Stimulated activated naive B cell treated with anti-CD40 and anti-IgM and Interleukin-4, amounts not matched to agents 10 μg/mL and 1 μg/mL and 100 μg/mL, for 72 hours (primary cell): Measurements from ENCODE around the gene SMIM3.
"Not testable (repeated sequence)": the region's sequence is repeated elsewhere in the genome, so short reads cannot be mapped to it uniquely, and the experiment has no call there.

ENCODE experiments used
- ATAC-seq, 2 donors: fragments of 150-1000 bp; cut with Tn5 transposase; replicated peaks; 2 replicates each; pipeline ENCODE4 v1.10.0; 2021; ENCODE audit warnings: moderate library complexity in 1 of 2
- DNase-seq: peaks from one replicate; pipeline ENCODE4 v3.0.0; 2021
- H3K27ac Mint-ChIP-seq: one replicate; pipeline ENCODE4 v1.8.0; 2022; ENCODE audit warnings: mild to moderate bottlenecking, mixed read lengths
- H3K27me3 Mint-ChIP-seq, 2 donors: one replicate each; pipeline ENCODE4 v1.8.0; 2022; ENCODE audit warnings: mixed read lengths in 2 of 2
- H3K36me3 Mint-ChIP-seq, 2 donors: one replicate each; pipeline ENCODE4 v1.8.0; 2022; ENCODE audit warnings: mixed read lengths in 2 of 2, mild to moderate bottlenecking in 1 of 2
- H3K4me1 Mint-ChIP-seq, 2 donors: one replicate each; pipeline ENCODE4 v1.8.0; 2022; ENCODE audit warnings: mixed read lengths in 2 of 2, mild to moderate bottlenecking in 1 of 2
- H3K4me3 Mint-ChIP-seq, 2 donors: one replicate each; pipeline ENCODE4 v1.8.0; 2022; ENCODE audit warnings: mild to moderate bottlenecking in 2 of 2, mixed read lengths in 2 of 2, moderate library complexity in 1 of 2
- H3K9me3 Mint-ChIP-seq, 2 donors: one replicate each; pipeline ENCODE4 v1.8.0; 2022; ENCODE audit warnings: mixed read lengths in 2 of 2, mild to moderate bottlenecking in 1 of 2

The SMIM3 gene

GRCh38 chr5:150778517-150779396 lies at the start of gene SMIM3:
Gene SMIM3, plus strand, starts transcription at chr5:150778757. Its CDS starts 16,684 bp downstream, at chr5:150795441.
- DNase-seq, result no peak
- Mint-ChIP-seq H3K4me3 (peak within 1 kb of the TSS; percentile 85 to 96), H3K27ac (peak within 1 kb of the TSS; percentile 96), H3K4me1 (peaks cover 41 to 59% of the 10 kb centered on the region in 2 donors), H3K27me3 (peaks cover 33 to 42% of the 10 kb centered on the region in 2 donors), H3K9me3 (no peaks in the 10 kb centered on the region), H3K36me3 (peaks cover 21 to 37% of the 10 kb centered on the region in 2 donors)
- ATAC-seq, result peak; percentile 19 to 31

- DNase-seq (no peak), ATAC-seq (no peak)
- no peak overlapping the region for H3K4me3 Mint-ChIP-seq
- H3K4me1 Mint-ChIP-seq, result peaks cover 4 to 10% of the 10 kb centered on the region in 2 donors
- peaks cover 0 to 5% of the 10 kb centered on the region in 2 donors for H3K9me3 Mint-ChIP-seq
- H3K27ac Mint-ChIP-seq, result no peak overlapping the region
- H3K36me3 Mint-ChIP-seq, result peaks cover 37 to 57% of the 10 kb centered on the region in 2 donors
- no peaks in the 10 kb centered on the region for H3K27me3 Mint-ChIP-seq
Observed at GRCh38 chr5:150729859-150730258, 48.7 kb upstream of the SMIM3 start.

- H3K27me3 Mint-ChIP-seq, result no peaks in the 10 kb centered on the region
- DNase-seq (no peak), ATAC-seq (no peak)
- no peak overlapping the region for H3K27ac Mint-ChIP-seq
- H3K4me1 Mint-ChIP-seq, result peaks cover 11 to 17% of the 10 kb centered on the region in 2 donors
- H3K9me3 Mint-ChIP-seq, result peaks cover 3 to 11% of the 10 kb centered on the region in 2 donors
- no peak overlapping the region for H3K4me3 Mint-ChIP-seq
- H3K36me3 Mint-ChIP-seq, result peaks cover 55 to 73% of the 10 kb centered on the region in 2 donors
Observed at GRCh38 chr5:150731669-150732242, 46.8 kb upstream of the SMIM3 start.

- Mint-ChIP-seq H3K9me3 (peaks cover 12 to 18% of the 10 kb centered on the region in 2 donors), H3K27ac (peak overlapping the region; percentile 48), H3K4me1 (peaks cover 28 to 42% of the 10 kb centered on the region in 2 donors), H3K27me3 (no peaks in the 10 kb centered on the region), H3K4me3 (no peak overlapping the region), H3K36me3 (peaks cover 74 to 89% of the 10 kb centered on the region in 2 donors)
- DNase-seq (no peak), ATAC-seq (peak in 1 of 2 donors; percentile 62)
Observed at GRCh38 chr5:150734579-150735384, 43.8 kb upstream of the SMIM3 start.

- Mint-ChIP-seq H3K36me3 (peaks cover 79 to 91% of the 10 kb centered on the region in 2 donors), H3K4me1 (peaks cover 37 to 61% of the 10 kb centered on the region in 2 donors), H3K27ac (no peak overlapping the region), H3K27me3 (no peaks in the 10 kb centered on the region), H3K9me3 (peaks cover 12 to 18% of the 10 kb centered on the region in 2 donors), H3K4me3 (no peak overlapping the region)
- no peak for ATAC-seq
- DNase-seq, result no peak
Observed at GRCh38 chr5:150738862-150739261, 39.7 kb upstream of the SMIM3 start.

- Mint-ChIP-seq H3K27me3 (no peaks in the 10 kb centered on the region), H3K36me3 (peaks cover 70 to 84% of the 10 kb centered on the region in 2 donors), H3K4me1 (peaks cover 33 to 62% of the 10 kb centered on the region in 2 donors), H3K9me3 (peaks cover 7 to 12% of the 10 kb centered on the region in 2 donors), H3K4me3 (no peak overlapping the region), H3K27ac (no peak overlapping the region)
- ATAC-seq (no peak), DNase-seq (no peak)
Observed at GRCh38 chr5:150740992-150741391, 37.6 kb upstream of the SMIM3 start.

GRCh38 chr5:150742455-150743141 lies 36.0 kb upstream of the SMIM3 start:
- not testable (repeated sequence) for H3K9me3 Mint-ChIP-seq, H3K27ac Mint-ChIP-seq, H3K27me3 Mint-ChIP-seq, DNase-seq, H3K4me3 Mint-ChIP-seq, ATAC-seq
- Mint-ChIP-seq H3K4me1 (peaks cover 33 to 58% of the 10 kb centered on the region in 2 donors), H3K36me3 (peaks cover 57 to 74% of the 10 kb centered on the region in 2 donors)

GRCh38 chr5:150743142-150743488 lies 35.4 kb upstream of the SMIM3 start:
- ATAC-seq, DNase-seq, H3K9me3 Mint-ChIP-seq, H3K4me3 Mint-ChIP-seq, H3K27me3 Mint-ChIP-seq, H3K27ac Mint-ChIP-seq: not testable (repeated sequence)
- H3K4me1 Mint-ChIP-seq, result peaks cover 30 to 54% of the 10 kb centered on the region in 2 donors
- peaks cover 52 to 69% of the 10 kb centered on the region in 2 donors for H3K36me3 Mint-ChIP-seq

- Mint-ChIP-seq H3K4me1 (peaks cover 16 to 25% of the 10 kb centered on the region in 2 donors), H3K36me3 (peaks cover 35 to 45% of the 10 kb centered on the region in 2 donors), H3K27me3 (no peaks in the 10 kb centered on the region), H3K9me3 (no peaks in the 10 kb centered on the region), H3K27ac (peak overlapping the region; percentile 26), H3K4me3 (no peak overlapping the region)
- no peak for ATAC-seq
- no peak for DNase-seq
Observed at GRCh38 chr5:150750469-150750868, 28.1 kb upstream of the SMIM3 start.

GRCh38 chr5:150751096-150751891 lies 27.3 kb upstream of the SMIM3 start:
- no peak for ATAC-seq
- H3K36me3 Mint-ChIP-seq, result peaks cover 32 to 42% of the 10 kb centered on the region in 2 donors
- H3K9me3 Mint-ChIP-seq, result no peaks in the 10 kb centered on the region
- H3K27ac Mint-ChIP-seq, result peak overlapping the region; percentile 5
- peaks cover 15 to 23% of the 10 kb centered on the region in 2 donors for H3K4me1 Mint-ChIP-seq
- no peak for DNase-seq
- no peak overlapping the region for H3K4me3 Mint-ChIP-seq
- no peaks in the 10 kb centered on the region for H3K27me3 Mint-ChIP-seq

- Mint-ChIP-seq H3K27me3 (no peaks in the 10 kb centered on the region), H3K4me3 (no peak overlapping the region), H3K9me3 (no peaks in the 10 kb centered on the region), H3K4me1 (peaks cover 16 to 28% of the 10 kb centered on the region in 2 donors), H3K36me3 (peaks cover 34 to 43% of the 10 kb centered on the region in 2 donors), H3K27ac (no peak overlapping the region)
- ATAC-seq (no peak), DNase-seq (no peak)
Observed at GRCh38 chr5:150753463-150753862, 25.1 kb upstream of the SMIM3 start.

GRCh38 chr5:150753863-150754262 lies 24.7 kb upstream of the SMIM3 start:
- Mint-ChIP-seq H3K4me3 (no peak overlapping the region), H3K4me1 (peaks cover 16 to 28% of the 10 kb centered on the region in 2 donors), H3K27me3 (no peaks in the 10 kb centered on the region), H3K9me3 (no peaks in the 10 kb centered on the region), H3K36me3 (peaks cover 34 to 42% of the 10 kb centered on the region in 2 donors), H3K27ac (no peak overlapping the region)
- no peak for DNase-seq
- ATAC-seq, result no peak

- ATAC-seq, result no peak
- Mint-ChIP-seq H3K36me3 (peaks cover 21 to 29% of the 10 kb centered on the region in 2 donors), H3K27me3 (no peaks in the 10 kb centered on the region), H3K27ac (peak overlapping the region; percentile 3), H3K9me3 (no peaks in the 10 kb centered on the region), H3K4me1 (peaks cover 13 to 23% of the 10 kb centered on the region in 2 donors), H3K4me3 (peak overlapping the region; percentile 28 to 47)
- no peak for DNase-seq
Observed at GRCh38 chr5:150757087-150757649, 21.4 kb upstream of the SMIM3 start.
